HG03159 (cell line): Measurements from ENCODE around the gene VRK3.

Source experiments
- ATAC-seq: cut with Tn5 transposase; IDR thresholded peaks from one replicate; pipeline ENCODE4 v1.9.1; 2021; ENCODE audit warnings: mild to moderate bottlenecking, moderate library complexity; ENCODE audit not compliant: unreplicated experiment

The VRK3 gene

GRCh38 chr19:50030937-50031336 lies 5.8 kb upstream of the VRK3 start:
- ATAC-seq: no peak

GRCh38 chr19:50030225-50030624 lies 5.1 kb upstream of the VRK3 start:
- no peak for ATAC-seq

GRCh38 chr19:50026550-50026906 lies 1.4 kb upstream of the VRK3 start:
- ATAC-seq: no peak

- ATAC-seq: peak; percentile 60
These were observed 800 bp upstream of the VRK3 start, which contains the start of gene ZNF473 for GRCh38 chr19:50025794-50026549. Gene ZNF473, plus strand, starts transcription at chr19:50026005. Its CDS starts 5,078 bp downstream, at chr19:50031083.

DNA sequence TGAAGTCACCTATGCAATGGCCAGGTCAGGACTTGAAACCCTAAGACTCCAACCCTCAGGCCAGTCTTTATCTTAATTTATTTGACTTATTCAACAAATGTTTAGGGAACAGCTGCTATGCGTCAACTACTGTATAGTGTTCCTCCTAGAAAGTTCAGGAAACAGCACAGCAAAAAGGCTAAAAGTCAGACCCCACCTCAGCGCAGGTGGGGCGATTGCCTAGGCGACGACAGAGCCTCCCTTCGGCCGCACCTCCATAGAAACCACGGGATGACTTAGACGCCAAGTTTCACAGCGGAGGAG lies 502 bp downstream of the VRK3 start:
- no peak for ATAC-seq

- ATAC-seq: no peak
These were observed 2.3 kb downstream of the VRK3 start for GRCh38 chr19:50022823-50023222.

DNA sequence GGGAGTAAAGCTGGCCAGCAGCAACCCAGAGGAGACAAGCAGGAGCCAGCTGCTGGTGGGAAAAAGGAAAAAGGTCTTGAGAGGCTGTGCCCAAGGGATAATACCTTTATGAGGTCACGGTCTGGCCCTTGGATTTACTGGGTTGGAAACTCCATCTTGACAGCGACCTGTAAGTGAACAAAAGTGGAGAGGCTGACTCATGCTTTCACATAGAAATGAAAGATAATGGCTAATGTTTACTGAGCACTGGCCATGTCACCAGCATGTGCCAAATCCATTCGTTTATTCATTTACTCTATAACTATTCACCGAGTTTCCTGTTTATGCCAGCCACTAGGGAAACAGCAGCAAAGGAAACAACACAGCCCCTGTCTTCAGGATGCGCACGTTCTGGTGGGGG lies 4.7 kb downstream of the VRK3 start:
- no peak for ATAC-seq

- no peak for ATAC-seq
These were observed 8.9 kb downstream of the VRK3 start for GRCh38 chr19:50016225-50016807.

GRCh38 chr19:50008532-50008931 lies 16.6 kb downstream of the VRK3 start:
- no peak for ATAC-seq

DNA sequence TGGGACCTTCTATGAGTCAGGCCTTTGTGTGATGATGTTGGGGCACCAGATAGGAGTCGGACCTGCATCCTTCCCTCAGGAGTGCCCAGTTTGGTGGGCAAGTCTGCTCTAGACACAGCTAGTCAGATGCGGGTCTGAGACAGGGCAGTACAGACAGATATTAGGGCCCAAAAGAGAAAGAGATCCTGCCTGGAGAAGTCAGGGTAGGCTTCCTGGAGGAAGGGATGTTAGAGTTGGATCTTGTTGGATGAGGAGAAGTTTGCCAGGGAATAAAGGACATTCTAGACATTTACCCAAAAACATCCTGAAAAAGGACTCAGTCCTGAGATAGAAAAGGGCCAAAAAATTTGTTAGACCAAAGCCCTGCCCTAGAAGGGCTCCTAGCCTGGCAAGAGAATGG lies 17.2 kb downstream of the VRK3 start:
- ATAC-seq: no peak

DNA sequence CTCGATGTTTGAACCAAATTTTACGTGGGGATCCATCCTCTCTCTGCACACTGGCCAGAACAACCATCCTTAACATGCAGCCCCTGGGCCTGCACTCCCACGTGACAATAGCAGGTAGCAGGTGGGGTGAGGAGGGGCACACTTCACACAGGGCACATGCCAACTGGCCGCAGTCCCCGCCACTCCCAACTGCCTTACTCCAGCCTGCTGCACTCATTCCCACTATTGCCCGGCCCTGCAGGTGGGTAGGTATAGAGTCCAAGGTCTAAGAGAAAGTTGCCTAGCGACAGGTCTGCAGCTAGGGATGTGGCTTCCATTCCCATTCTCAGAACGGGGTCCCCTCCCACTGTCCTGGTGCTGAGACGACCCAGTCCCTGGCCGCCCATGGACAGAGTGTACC lies 18.0 kb downstream of the VRK3 start:
- ATAC-seq: no peak

- no peak for ATAC-seq
These were observed 19.7 kb downstream of the VRK3 start for GRCh38 chr19:50005428-50005827.

DNA sequence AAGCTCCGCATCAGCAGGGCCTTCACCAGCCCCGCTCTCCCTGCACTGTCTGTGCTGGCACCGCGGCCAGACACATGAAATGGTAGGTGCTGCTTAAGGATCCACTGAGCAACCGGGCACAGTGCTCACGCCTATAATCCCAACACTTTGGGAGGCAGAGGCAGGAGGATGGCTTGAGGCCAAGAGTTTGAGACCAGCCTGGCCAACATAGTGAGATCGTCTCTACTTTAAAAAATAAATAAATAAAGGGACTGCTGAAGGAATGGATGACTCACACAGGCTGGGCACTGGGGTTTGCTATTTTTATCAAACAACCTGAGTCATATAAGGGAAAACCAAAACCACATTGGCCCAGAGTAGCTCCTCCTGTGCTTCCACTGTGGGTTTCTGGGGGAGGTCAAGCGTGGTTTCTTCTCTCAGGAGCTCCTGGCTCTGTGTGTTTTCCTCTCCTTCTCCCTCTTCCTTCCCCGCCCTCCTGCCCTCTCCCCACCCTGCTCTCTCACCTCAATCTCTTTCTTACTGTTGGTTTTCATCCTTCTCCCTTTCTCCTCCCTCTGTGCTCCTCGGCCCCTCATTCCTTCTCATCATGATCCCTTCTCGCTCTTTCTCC lies 21.3 kb downstream of the VRK3 start:
- ATAC-seq: no peak

DNA sequence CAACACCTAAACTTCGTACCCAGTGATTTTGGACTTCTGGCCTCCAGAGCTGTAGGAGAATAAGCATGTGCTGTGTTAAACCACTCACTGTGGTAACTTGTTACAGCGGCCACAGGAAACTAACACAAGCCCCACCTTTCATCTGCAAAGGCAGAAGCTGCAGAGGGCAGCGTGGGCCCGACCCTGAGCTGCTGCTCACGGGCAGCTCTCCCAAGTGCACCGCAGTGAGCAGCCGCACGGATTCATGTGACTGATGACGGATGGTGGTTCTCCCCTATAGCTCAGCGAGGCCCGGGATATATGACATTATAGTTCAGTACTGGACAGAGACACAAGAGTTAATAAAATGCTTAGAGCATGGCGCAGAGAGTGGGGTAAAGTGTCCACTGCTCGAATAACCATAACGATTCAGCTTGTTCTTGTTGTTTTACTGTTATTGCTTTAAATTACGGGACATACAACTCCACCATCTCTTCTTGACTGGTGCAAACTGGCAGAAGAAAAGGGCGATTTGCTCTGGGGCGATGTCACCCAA lies 21.9 kb downstream of the VRK3 start:
- ATAC-seq: no peak

GRCh38 chr19:50002386-50002960 lies 22.7 kb downstream of the VRK3 start:
- no peak for ATAC-seq

GRCh38 chr19:50001775-50002174 lies 23.4 kb downstream of the VRK3 start:
- no peak for ATAC-seq

DNA sequence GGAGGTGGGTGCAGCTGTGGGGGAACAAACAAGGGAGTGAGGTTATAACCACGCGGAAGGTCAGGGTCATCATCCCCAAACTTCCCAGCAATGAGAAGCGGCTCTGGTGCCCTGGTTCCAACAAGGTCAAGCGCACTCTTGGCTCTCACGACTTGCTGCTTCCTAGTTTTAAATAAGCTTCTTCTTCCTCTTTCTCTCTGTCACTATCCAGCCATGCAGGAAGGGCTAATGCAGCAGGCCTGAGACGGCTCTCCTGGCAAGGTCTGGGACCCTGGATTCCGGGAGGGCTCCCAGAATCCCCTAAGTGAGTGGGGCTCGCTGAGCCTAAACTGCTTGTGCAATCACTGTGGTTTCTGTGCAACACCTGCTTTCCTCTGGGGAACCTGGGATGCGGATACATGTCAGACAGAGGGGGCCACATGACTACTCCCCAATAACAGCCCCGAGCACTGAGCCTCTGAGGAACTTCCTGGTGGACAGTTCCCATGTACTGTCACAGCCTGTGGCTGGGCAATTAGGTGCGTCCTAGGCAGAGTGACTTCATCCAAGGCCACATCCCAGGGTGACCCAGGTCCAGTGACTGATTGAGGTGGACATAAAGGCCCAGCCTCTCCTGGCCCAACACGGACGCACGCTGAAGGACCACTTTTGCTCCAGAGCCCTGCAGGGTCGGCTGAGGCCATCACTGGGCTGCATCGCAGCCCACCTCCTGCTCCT lies 24.2 kb downstream of the VRK3 start:
- no peak for ATAC-seq

- no peak for ATAC-seq
These were observed 24.9 kb downstream of the VRK3 start for GRCh38 chr19:50000038-50000840.

- no peak for ATAC-seq
These were observed 25.7 kb downstream of the VRK3 start for GRCh38 chr19:49999371-50000010.

DNA sequence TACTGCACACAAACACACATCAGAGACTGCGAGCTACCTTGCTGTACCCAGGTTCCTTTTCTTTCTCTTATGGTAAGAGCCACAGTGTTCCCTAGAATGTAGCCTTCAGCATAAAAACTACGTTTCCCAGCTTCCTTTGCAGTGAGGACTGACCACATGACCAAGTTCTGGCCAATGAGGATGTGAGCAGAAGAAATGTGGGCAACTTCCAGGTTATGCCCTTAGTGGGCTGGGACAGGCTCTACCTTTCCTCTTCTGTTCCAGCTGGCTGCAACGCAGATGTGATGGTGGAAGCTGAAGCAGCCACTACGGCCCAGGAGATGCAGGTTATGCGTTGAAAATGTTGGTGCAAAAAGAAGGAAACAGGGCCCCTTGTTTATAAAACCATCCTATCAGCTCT lies 27.5 kb downstream of the VRK3 start:
- ATAC-seq: no peak
